CD4-positive, alpha-beta T cell treated with Interleukin-6 for 4 hours (primary cell): ENCODE measurements around the gene GSS.
"Not testable (repeated sequence)": the region's sequence is repeated elsewhere in the genome, so short reads cannot be mapped to it uniquely, and the experiment has no call there.

Experiments used
- DNase-seq: peaks from one replicate; pipeline ENCODE4 v3.0.0-alpha.2; 2020; ENCODE audit warnings: mixed read lengths

Gene GSS

GRCh38 chr20:34898731-34899130 is 56.9 kb downstream of the GSS start:
- DNase-seq, result not testable (repeated sequence)

DNA sequence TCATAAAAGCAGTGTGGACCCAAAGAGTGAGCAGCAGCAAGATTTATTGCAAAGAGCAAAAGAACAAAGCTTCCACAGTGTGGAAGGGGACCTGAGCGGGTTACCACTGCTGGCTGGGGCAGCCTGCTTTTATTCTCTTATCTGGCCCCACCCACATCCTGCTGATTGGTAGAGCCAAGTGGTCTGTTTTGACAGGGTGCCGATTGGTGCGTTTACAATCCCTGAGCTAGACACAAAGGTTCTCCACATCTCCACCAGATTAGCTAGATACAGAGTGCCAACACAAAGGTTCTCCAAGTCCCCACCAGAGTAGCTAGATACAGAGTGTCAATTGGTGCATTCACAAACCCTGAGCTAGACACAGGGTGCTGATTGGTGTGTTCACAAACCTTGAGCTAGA is 57.5 kb downstream of the GSS start:
- not testable (repeated sequence) for DNase-seq

DNA sequence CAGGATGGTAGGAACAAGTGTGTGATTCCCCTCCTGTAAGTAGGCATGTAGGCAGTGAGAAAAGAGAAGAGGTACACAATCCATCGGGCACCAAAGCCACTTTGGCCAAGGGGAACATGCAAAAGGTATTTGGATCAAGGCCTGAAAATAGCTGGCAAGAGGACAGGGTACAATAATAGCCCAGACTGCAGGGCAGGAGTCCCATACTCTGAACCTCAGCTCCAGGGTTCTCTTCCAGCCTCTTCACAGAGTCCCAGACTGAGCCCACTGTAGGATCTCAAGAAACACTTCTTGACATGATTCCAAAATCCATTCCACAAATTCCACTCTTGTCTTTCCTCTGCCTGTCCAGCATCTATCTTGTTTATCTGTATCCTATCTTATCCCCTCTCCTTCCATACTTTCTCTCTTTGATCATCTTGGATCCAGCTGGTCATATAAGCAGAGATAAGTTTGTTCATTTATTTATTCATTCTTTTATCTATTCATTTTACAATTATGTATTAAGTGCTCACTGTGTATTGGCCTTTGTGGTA is 59.5 kb downstream of the GSS start:
- no peak for DNase-seq

DNA sequence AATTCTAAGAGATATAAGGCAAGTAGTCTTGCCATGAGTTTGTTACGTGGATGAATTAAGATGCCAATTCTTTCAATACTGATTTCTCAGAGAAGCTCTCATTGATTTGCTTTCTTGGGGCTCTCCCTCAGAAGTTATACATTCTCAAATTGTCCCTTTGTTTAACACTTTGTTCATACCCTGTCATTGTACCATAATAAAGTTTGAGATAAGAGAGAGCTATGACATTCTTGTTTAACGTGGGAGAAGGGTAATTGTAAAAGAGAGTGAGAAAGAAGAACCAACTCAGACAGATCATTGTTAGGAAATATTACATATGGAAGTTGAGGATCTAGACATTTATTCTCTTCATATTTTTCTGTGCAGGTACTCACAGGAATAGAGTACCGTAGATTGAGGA is 60.1 kb downstream of the GSS start:
- no peak for DNase-seq

DNA sequence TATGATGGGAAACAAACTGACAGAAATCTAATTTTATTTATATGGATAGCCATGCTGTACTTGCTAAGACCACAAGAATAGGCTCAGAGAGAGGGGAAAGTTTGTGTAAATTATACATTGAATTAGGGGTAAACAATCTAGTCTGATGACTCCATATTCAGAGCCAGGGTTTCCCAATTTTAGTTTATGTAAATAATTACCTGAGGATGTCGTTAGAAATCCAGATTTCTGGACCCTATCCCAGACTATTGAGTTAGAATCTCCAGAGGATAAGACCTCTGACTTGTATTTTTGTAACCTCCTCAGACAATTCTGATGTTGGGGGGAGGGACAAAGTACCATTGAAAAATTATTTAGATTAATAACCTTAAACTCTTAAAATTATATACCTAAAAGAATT is 60.9 kb downstream of the GSS start:
- DNase-seq, result no peak

DNA sequence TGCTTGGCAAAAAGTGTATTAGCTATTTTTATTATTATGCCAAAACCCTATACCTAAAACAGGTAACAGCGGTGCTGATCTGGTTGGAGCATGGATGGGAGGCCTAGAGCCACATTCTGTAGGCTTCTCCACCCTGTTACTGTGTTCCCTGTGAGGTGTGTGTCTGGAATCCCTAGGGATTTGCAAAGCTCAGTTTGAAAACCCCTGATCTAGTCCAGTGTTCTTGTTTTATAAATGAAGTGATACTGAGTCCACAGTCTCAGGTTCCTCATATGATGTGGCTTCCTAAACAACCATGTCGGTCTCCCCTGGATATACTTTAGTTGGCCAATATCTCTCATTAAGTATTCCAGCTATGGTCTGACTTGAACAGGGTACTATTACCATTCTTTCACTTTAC is 62.9 kb downstream of the GSS start:
- no peak for DNase-seq

- peak; percentile 51 for DNase-seq
Observed at GRCh38 chr20:34891166-34892062, 64.2 kb downstream of the GSS start.

GRCh38 chr20:34888468-34888867 is 67.1 kb downstream of the GSS start:
- no peak for DNase-seq

DNA sequence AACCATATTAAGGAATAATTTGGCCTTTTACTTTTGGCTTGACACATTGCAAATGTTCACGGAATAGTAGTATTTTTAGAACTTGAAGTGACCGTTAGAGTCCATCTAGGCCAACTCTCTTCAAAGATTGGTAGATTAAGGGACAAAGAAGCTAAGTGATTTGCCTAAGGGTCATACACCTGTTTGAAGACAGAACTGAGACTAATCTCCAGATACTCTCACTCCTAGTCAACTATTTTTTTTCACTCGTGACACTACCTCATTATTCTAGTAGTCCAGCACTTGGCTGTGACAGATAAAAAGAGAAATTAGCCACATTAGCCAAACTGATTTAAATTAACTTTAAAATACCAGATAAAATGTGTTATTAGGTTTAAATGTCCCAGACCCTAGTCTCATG is 68.6 kb downstream of the GSS start:
- DNase-seq, result no peak

- DNase-seq, result no peak
Observed at GRCh38 chr20:34886122-34886521, 69.5 kb downstream of the GSS start.

GRCh38 chr20:34884260-34884659 is 71.3 kb downstream of the GSS start:
- DNase-seq, result no peak

- no peak for DNase-seq
Observed at GRCh38 chr20:34883809-34884208, 71.8 kb downstream of the GSS start.

- DNase-seq, result no peak
Observed at GRCh38 chr20:34883087-34883688, 72.4 kb downstream of the GSS start.

- DNase-seq, result no peak
Observed at GRCh38 chr20:34881689-34882088, 73.9 kb downstream of the GSS start.

- DNase-seq, result not testable (repeated sequence)
Observed at GRCh38 chr20:34880971-34881370, 74.6 kb downstream of the GSS start.

- DNase-seq, result no peak
Observed at GRCh38 chr20:34880215-34880850, 75.3 kb downstream of the GSS start.
